ENCODE results near the gene PTAFR.

Gene PTAFR

GRCh38 chr1:28104866-28105467, 71.5 kb downstream of the PTAFR start (continued):
- TF ChIP-seq SP2 (tag by site-specific recombination; IDR thresholded peaks at IDR 0.05) (peak; percentile 65), OVOL3 (tag by site-specific recombination; IDR thresholded peaks at IDR 0.05) (no peak), ZNF280C (tag by site-specific recombination; IDR thresholded peaks at IDR 0.05) (no peak), ZBTB8A (tag by site-specific recombination; IDR thresholded peaks at IDR 0.05) (no peak), ZNF488 (tag by site-specific recombination; IDR thresholded peaks at IDR 0.05) (no peak), ZNF324 (tag by site-specific recombination; IDR thresholded peaks at IDR 0.05) (no peak), TSHZ1 (tag by site-specific recombination; IDR thresholded peaks at IDR 0.05; ENCODE audit: borderline replicate concordance) (no peak), ZNF510 (tag by site-specific recombination; IDR thresholded peaks at IDR 0.05; ENCODE audit: insufficient replicate concordance) (no peak), ZBTB7A (tag by site-specific recombination; IDR thresholded peaks at IDR 0.05; ENCODE audit: low read depth) (no peak), PRDM4 (tag by site-specific recombination; IDR thresholded peaks at IDR 0.05) (no peak), ZBTB26 (tag by site-specific recombination; optimal IDR thresholded peaks at IDR 0.05) (no peak), ZNF623 (tag by site-specific recombination; IDR thresholded peaks at IDR 0.05) (no peak), ZBTB49 (tag by site-specific recombination; IDR thresholded peaks at IDR 0.05; ENCODE audit: low read depth) (no peak), ZNF280D (tag by site-specific recombination; IDR thresholded peaks at IDR 0.05) (no peak), ZNF768 (tag by site-specific recombination; IDR thresholded peaks at IDR 0.05) (peak; percentile 63; the same call in 1 of the 2 replicates), ZNF629 (tag by site-specific recombination; IDR thresholded peaks at IDR 0.05) (peak; percentile 69), ZNF777 (tag by site-specific recombination; IDR thresholded peaks at IDR 0.05; ENCODE audit: borderline replicate concordance) (no peak), ZNF157 (tag by site-specific recombination; IDR thresholded peaks at IDR 0.05) (no peak), ZNF335 (tag by site-specific recombination; conservative IDR thresholded peaks at IDR 0.05) (peak; percentile 67), ZNF747 (tag by site-specific recombination; IDR thresholded peaks at IDR 0.05) (no peak), KLF10 (tag by site-specific recombination; IDR thresholded peaks at IDR 0.05) (no peak), BCL11A (tag by site-specific recombination; IDR thresholded peaks at IDR 0.05; ENCODE audit: low read depth) (no peak)

Measured in HEK293 (cell line).